Spleen (tissue), 11 donors: Measurements from ENCODE around the gene GLYATL3. TPM values are rescaled to one million over a fixed set of nuclear protein-coding genes. Genes with fewer than 3 reads are reported as not detected.

Source experiments
- DNase-seq: peaks from one replicate; pipeline ENCODE4 v3.0.0-alpha.2; 2020
- H3K27ac ChIP-seq, 8 donors: fragments of 200-600 bp; sonication (generic) in 7 of 8; 1 replicate in 4 of 8; 2 replicates in 4 of 8; pipeline versions ENCODE4 v1.5.0 to v1.8.0; 2016 to 2021; ENCODE audit warnings: inconsistent platforms in 4 of 8, mild to moderate bottlenecking in 4 of 8, moderate library complexity in 1 of 8
- H3K27me3 ChIP-seq, 7 donors: fragments of 200-600 bp; sonication (generic) in 6 of 7; replicated peaks in 1 of 7; 1 replicate in 4 of 7; 2 replicates in 3 of 7; pipeline versions ENCODE4 v1.5.0 to v1.8.0; 2016 to 2021; ENCODE audit warnings: inconsistent platforms in 3 of 7, mild to moderate bottlenecking in 1 of 7
- H3K36me3 ChIP-seq, 6 donors: fragments of 200-600 bp; sonication (generic) in 5 of 6; 1 replicate in 4 of 6; 2 replicates in 2 of 6; pipeline versions ENCODE4 v1.5.0 to v1.8.0; 2016 to 2021; ENCODE audit warnings: inconsistent platforms in 2 of 6
- H3K4me1 ChIP-seq, 6 donors: fragments of 200-600 bp; sonication (generic) in 5 of 6; 1 replicate in 3 of 6; 2 replicates in 3 of 6; pipeline versions ENCODE4 v1.5.0 to v1.8.0; 2016 to 2021; ENCODE audit warnings: inconsistent platforms in 3 of 6
- H3K4me3 ChIP-seq, 8 donors: fragments of 200-600 bp; sonication (generic) in 7 of 8; 1 replicate in 4 of 8; 2 replicates in 4 of 8; pipeline versions ENCODE4 v1.5.0 to v1.8.0; 2016 to 2021; ENCODE audit warnings: inconsistent platforms in 4 of 8, mild to moderate bottlenecking in 4 of 8, moderate library complexity in 2 of 8
- H3K9me3 ChIP-seq, 8 donors: fragments of 200-600 bp; sonication (generic) in 7 of 8; 1 replicate in 4 of 8; 2 replicates in 4 of 8; pipeline versions ENCODE4 v1.5.0 to v1.8.0; 2016 to 2021; ENCODE audit warnings: inconsistent platforms in 4 of 8
- POLR2A ChIP-seq, 3 donors: fragments of 450-650 bp; IDR thresholded peaks; one replicate each; pipeline ENCODE4 v1.5.1; 2017; ENCODE audit warnings: antibody characterized with exemption in 3 of 3, mild to moderate bottlenecking in 1 of 3
- POLR2AphosphoS5 ChIP-seq, 3 donors: sonication (generic); formaldehyde crosslinking; IDR thresholded peaks; one replicate each; pipeline ENCODE4 v1.5.1; 2017; ENCODE audit warnings: antibody characterized with exemption in 3 of 3
- WGBS, 5 donors: extraction: QIAGEN DNeasy Blood & Tissue Kit in 3 of 5; methylation state at CpG; one replicate each; pipeline versions ENCODE4 v1.1.5 to v1.1.7; 2013 to 2018; 5-methylcytosine and 5-hydroxymethylcytosine counted together
- intact Hi-C: fragments of 100-400 bp; cut with DNase I; formaldehyde crosslinking; loops from one replicate; pipeline ENCODE4 v1.15.0; 2023; ENCODE audit warnings: low total_unique reads
- polyA plus RNA-seq, 3 donors: library from polyadenylated mRNA; stranded (reverse); fragments of 200-250 nt; gene quantifications; one replicate each; pipeline ENCODE4 v1.2.1, GENCODE V29; 2013
- total RNA-seq, 7 donors: library from RNA; depleted of rRNA in 3 of 7; stranded (reverse); fragments of >200 nt in 3 of 7; fragmentation: NEBNext Ultra II Directional in 4 of 7; extraction: Animal tissue kit (Norgen Biotek cat#: 25700) in 4 of 7; gene quantifications; one replicate each; pipeline versions ENCODE4 v1.1.0 to v1.2.1, GENCODE V29; 2016 to 2021
- TF ChIP-seq, protein P1 (sequence below), 11 experiments: fragments of 200-600 bp in 7 of 11; fragments of 450-650 bp in 4 of 11; sonication (generic) in 4 of 11; IDR thresholded peaks in 8 of 11; conservative IDR thresholded peaks in 3 of 11; 1 replicate in 7 of 11; 2 replicates in 4 of 11; pipeline versions ENCODE4 v1.4.0 to v1.8.0; 2016 to 2021; ENCODE audit warnings: antibody characterized with exemption in 11 of 11, inconsistent platforms in 4 of 11, mild to moderate bottlenecking in 1 of 11
- donor health status: healthy with polysubstance abuse.
- donor health status: DM: no; HTN: no; CAD: no; lungs with moderate emphysema.
- donor health status: DM: no; HTN: no; CAD: no.
- donor health status: Bipolar disorder and iron deficiency.
- donor health status: healthy.
- donor health status: DM: no; HTN: no; CAD: no.
- donor health status: DM: yes; HTN: yes; CAD: no.

The GLYATL3 gene
- total and polyA plus RNA-seq, 10 donors = not detected

DNA sequence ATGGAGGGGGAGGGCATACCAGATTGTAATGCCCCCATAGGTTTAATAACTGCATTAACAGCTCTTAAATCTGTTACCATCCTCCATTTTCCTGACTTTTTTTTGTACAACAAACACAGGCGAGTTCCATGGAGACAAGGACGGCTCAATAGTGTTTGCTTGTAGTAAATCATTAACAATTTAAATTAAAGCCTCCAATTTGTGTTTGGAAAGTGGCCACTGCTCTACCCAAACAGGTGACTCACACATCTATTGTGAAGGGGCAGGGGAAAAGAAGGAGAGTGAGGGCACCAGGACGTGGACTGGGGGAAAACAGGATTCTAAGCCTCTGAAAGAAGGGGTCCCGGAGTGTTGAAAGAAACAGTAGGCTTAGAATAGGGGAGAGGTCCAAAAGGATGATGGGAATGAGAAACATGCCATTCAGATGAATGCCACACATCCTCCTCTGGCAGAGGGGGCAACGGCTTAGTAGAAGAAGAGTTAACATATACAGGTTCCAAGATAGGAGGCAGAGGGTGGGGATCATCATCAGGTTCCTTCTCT is 6.9 kb downstream of the GLYATL3 start:
- Histone ChIP-seq H3K36me3 (no peaks in the 10 kb centered on the region), H3K4me1 (no peaks in the 10 kb centered on the region), H3K27me3 (peaks cover 0 to 8% (median 0%) of the 10 kb centered on the region in 7 donors), H3K4me3 (no peak overlapping the region), H3K9me3 (peaks cover 0 to 9% (median 0%) of the 10 kb centered on the region in 8 donors), H3K27ac (no peak overlapping the region)
- 80 to 87% (median 85%) methylated on average over 5 of the region's 5 CpGs for WGBS, 5 donors
- no peak for DNase-seq
- intact Hi-C loops = no loop called here
- no peak for TF ChIP-seq POLR2AphosphoS5 (IDR thresholded peaks at IDR 0.05)
- TF ChIP-seq, protein P1, sequence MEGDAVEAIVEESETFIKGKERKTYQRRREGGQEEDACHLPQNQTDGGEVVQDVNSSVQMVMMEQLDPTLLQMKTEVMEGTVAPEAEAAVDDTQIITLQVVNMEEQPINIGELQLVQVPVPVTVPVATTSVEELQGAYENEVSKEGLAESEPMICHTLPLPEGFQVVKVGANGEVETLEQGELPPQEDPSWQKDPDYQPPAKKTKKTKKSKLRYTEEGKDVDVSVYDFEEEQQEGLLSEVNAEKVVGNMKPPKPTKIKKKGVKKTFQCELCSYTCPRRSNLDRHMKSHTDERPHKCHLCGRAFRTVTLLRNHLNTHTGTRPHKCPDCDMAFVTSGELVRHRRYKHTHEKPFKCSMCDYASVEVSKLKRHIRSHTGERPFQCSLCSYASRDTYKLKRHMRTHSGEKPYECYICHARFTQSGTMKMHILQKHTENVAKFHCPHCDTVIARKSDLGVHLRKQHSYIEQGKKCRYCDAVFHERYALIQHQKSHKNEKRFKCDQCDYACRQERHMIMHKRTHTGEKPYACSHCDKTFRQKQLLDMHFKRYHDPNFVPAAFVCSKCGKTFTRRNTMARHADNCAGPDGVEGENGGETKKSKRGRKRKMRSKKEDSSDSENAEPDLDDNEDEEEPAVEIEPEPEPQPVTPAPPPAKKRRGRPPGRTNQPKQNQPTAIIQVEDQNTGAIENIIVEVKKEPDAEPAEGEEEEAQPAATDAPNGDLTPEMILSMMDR (IDR thresholded peaks at IDR 0.05 in 8 of 11, conservative IDR thresholded peaks at IDR 0.05 in 3 of 11) = no peak

DNA sequence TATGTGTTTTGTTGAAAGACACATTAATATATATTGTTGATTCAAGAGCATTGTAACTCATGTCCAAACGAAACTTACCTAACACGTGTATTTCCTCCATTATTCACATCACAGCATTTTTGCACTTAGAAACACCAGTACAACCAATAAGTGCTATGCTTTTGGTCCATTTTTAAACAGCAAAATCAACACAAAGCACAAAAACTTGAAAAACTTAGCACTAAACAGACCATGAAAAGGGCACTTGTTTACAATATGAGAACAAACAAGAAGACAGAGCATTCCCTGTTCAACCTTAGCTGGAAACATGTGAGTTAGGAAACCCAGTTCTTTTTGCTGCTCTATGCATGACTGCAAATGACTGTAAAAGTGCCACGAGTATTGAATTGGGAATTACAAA is 9.6 kb downstream of the GLYATL3 start:
- no peak for TF ChIP-seq POLR2A (IDR thresholded peaks at IDR 0.05)
- TF ChIP-seq, protein P1 (IDR thresholded peaks at IDR 0.05 in 8 of 11, conservative IDR thresholded peaks at IDR 0.05 in 3 of 11) = no peak
- no peak for TF ChIP-seq POLR2AphosphoS5 (IDR thresholded peaks at IDR 0.05)

DNA sequence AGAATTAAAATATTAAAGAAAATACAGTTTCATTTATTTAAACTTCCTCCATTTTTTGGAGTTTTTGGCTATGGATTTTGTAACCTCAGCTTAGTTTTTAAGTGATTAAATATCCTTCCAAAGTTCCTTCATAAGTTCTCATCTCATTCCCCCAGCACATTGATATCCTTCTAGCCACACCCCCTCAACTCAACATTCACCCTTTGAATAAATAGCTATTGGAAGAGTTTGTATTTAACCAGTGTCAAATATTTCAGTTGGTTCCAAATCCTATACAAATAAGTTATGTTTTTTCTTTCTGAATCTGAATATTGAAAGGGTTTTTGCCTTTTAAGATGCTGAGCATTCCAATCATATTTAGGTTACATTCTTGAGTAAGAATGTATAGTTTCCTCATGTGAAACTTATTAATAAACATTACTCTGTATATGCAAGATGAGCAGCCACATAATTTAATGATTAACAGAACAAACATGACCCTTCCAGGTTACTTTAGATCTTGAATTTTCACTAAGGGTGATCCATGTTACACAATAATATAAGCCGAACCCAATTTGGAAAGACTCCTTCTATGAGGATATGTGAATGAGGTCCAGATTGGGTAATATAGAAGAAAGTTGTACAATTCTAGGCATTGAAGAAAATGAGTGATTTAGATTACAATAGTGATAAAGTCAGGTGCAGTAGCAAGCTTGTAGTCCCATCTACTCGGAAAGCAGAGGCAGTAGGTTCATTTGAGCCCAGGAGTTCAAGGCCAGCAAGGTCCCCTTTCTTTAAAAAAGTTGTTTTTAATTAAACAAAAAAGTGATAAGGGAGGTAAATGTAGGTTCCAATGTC is 13.6 kb downstream of the GLYATL3 start:
- peaks cover 0 to 4% (median 0%) of the 10 kb centered on the region in 8 donors for H3K9me3 ChIP-seq
- peaks cover 0 to 15% (median 0%) of the 10 kb centered on the region in 7 donors for H3K27me3 ChIP-seq
- no peak overlapping the region for H3K27ac ChIP-seq
- DNase-seq = no peak
- H3K36me3 ChIP-seq = no peaks in the 10 kb centered on the region
- no peak overlapping the region for H3K4me3 ChIP-seq
- WGBS, 5 donors = 70 to 84% (median 75%) methylated on average over 2 of the region's 2 CpGs
- intact Hi-C loops = no loop called here
- no peaks in the 10 kb centered on the region for H3K4me1 ChIP-seq
- TF ChIP-seq POLR2A (IDR thresholded peaks at IDR 0.05) = no peak
- TF ChIP-seq, protein P1 (IDR thresholded peaks at IDR 0.05 in 8 of 11, conservative IDR thresholded peaks at IDR 0.05 in 3 of 11) = no peak
- no peak for TF ChIP-seq POLR2AphosphoS5 (IDR thresholded peaks at IDR 0.05)

More for the DNA sequence above, 9.6 kb downstream of the GLYATL3 start:
- Histone ChIP-seq H3K27ac (no peak overlapping the region), H3K27me3 (peaks cover 0 to 15% (median 0%) of the 10 kb centered on the region in 7 donors), H3K4me1 (no peaks in the 10 kb centered on the region), H3K9me3 (peaks cover 0 to 9% (median 0%) of the 10 kb centered on the region in 8 donors), H3K36me3 (no peaks in the 10 kb centered on the region), H3K4me3 (no peak overlapping the region)
- intact Hi-C loops = no loop called here
- WGBS, 5 donors = 77 to 87% (median 78%) methylated on average over 3 of the region's 3 CpGs
- no peak for DNase-seq
